Activated CD4-positive, alpha-beta memory T cell treated with anti-CD3 and anti-CD28 coated beads for 36 hours (primary cell): ENCODE data around the gene CYB5RL. TPM values are rescaled to one million over a fixed set of nuclear protein-coding genes. Genes with fewer than 3 reads are reported as not detected.

Experiments
- CTCF ChIA-PET: fragments of 350-600 bp; sonication (Branson Sonifier 250); formaldehyde crosslinking; loops from one replicate; lab custom pipeline; 2021; ENCODE audit warnings: antibody characterized with exemption, inconsistent platforms; lab: Charles Lee
- POLR2A ChIA-PET: fragments of 350-600 bp; sonication (Branson Sonifier 250); formaldehyde crosslinking; loops from one replicate; lab custom pipeline; 2021; ENCODE audit warnings: antibody characterized with exemption; lab: Charles Lee
- DNase-seq: peaks from one replicate; pipeline ENCODE4 v3.0.0-alpha.2; 2020
- H3K27ac Mint-ChIP-seq: one replicate; pipeline ENCODE4 v1.8.0; 2021; ENCODE audit warnings: mixed read lengths
- H3K27me3 Mint-ChIP-seq: one replicate; pipeline ENCODE4 v1.8.0; 2021; ENCODE audit warnings: mixed read lengths
- H3K36me3 Mint-ChIP-seq: one replicate; pipeline ENCODE4 v1.8.0; 2021; ENCODE audit warnings: mixed read lengths
- H3K4me1 Mint-ChIP-seq: one replicate; pipeline ENCODE4 v1.8.0; 2021; ENCODE audit warnings: low read depth, mixed read lengths
- H3K4me3 Mint-ChIP-seq: one replicate; pipeline ENCODE4 v1.8.0; 2021; ENCODE audit warnings: mild to moderate bottlenecking, mixed read lengths
- H3K9me3 Mint-ChIP-seq: one replicate; pipeline ENCODE4 v1.8.0; 2021; ENCODE audit warnings: mixed read lengths
- intact Hi-C: fragments of 100-400 bp; cut with micrococcal nuclease; formaldehyde crosslinking; loops from one replicate; pipeline ENCODE4 v1.15.1; 2023
- total RNA-seq, 2 experiments: library from RNA; stranded (reverse); gene quantifications; one replicate each; pipeline ENCODE4 v1.2.3, GENCODE V29; 2021

Gene CYB5RL
- total RNA-seq, 2 experiments from 2014 or later = 12.8 to 13.0 TPM

DNA sequence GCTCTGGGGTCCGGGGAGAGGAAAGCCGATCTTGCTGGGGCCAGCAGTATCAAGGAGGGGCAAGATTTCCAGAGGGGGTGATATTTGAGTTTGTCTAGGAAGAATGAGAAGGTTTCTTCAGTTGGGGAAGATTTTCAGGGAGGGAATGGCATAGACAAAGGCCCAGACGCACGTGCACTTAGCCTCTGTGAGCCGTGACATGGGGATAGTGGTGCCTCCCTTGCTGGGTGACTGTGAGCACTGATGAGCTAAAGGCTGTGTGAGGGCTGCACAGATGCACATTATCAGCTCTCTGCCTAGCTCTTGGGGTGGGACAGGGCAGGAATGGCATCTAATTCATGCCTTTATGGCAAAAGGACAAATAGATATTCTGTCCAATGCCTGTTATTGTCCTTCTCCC, 48.8 kb downstream of the CYB5RL start:
- Mint-ChIP-seq H3K27me3 (no peaks in the 10 kb centered on the region), H3K36me3 (no peaks in the 10 kb centered on the region), H3K4me1 (no peaks in the 10 kb centered on the region), H3K27ac (no peak overlapping the region), H3K4me3 (no peak overlapping the region), H3K9me3 (no peaks in the 10 kb centered on the region)
- ChIA-PET POLR2A (no interaction called here), CTCF (interaction anchor here (0.7 kb wide), 1 partner anchor 71 kb away, joined by 4 read pairs; no protein-coding TSS in a partner anchor)
- intact Hi-C loops = no loop called here
- no peak for DNase-seq

Other genes with a start within 250 kb of the CYB5RL start
- not detected for gene LDLRAD1, start 181.8 kb downstream of the CYB5RL start, total RNA-seq
- 100 to 1,000 TPM; 142 to 149 TPM for gene TMEM59, start 146.8 kb downstream of the CYB5RL start, total RNA-seq
- gene TCEANC2, start 146.4 kb downstream of the CYB5RL start, total RNA-seq = 10 to 100 TPM; 12.8 to 13.6 TPM
- not detected for gene CDCP2, start 47.0 kb downstream of the CYB5RL start, total RNA-seq
- 100 to 1,000 TPM; 157 to 166 TPM for gene MRPL37, start 137 bp upstream of the CYB5RL start, total RNA-seq
- gene SSBP3, start 206.4 kb upstream of the CYB5RL start, total RNA-seq = 10 to 100 TPM; 44.4 to 49.6 TPM